ENCODE data around the gene RNF220. TPM values are rescaled to one million over a fixed set of nuclear protein-coding genes. Genes with fewer than 3 reads are reported as not detected.

Gene RNF220
- total RNA-seq, 4 donors from 2014 or later: 116 to 140 (median 123) TPM

GRCh38 chr1:44464361-44464760 is 59.3 kb downstream of the RNF220 start:
- 63 to 72% methylated on average over 3 of the region's 3 CpGs for WGBS, 2 donors
- no peak for DNase-seq (ENCODE audit: low spot score in 2 of 2)
- intact Hi-C loops (cut with DNase I; ENCODE audit: low total_unique reads): no loop called here
- no peak for TF ChIP-seq POLR2A (IDR thresholded peaks at IDR 0.05)
- TF ChIP-seq CTCF (IDR thresholded peaks at IDR 0.05): no peak
- no peak overlapping the region for H3K4me3 ChIP-seq (ENCODE audit: low read depth, poor library complexity, severe bottlenecking)

- intact Hi-C loops (cut with DNase I; ENCODE audit: low total_unique reads): no loop called here
- 75 to 86% methylated on average over 4 of the region's 4 CpGs for WGBS, 2 donors
- TF ChIP-seq POLR2A (IDR thresholded peaks at IDR 0.05) (no peak), CTCF (IDR thresholded peaks at IDR 0.05) (no peak)
- H3K4me3 ChIP-seq (ENCODE audit: low read depth, poor library complexity, severe bottlenecking): no peak overlapping the region
- no peak for DNase-seq (ENCODE audit: low spot score in 2 of 2)
Measured at GRCh38 chr1:44467566-44467965, 62.5 kb downstream of the RNF220 start.

GRCh38 chr1:44471911-44472453 is 66.9 kb downstream of the RNF220 start:
- WGBS, 2 donors: 42 to 75% methylated on average over 2 of the region's 2 CpGs
- TF ChIP-seq CTCF (IDR thresholded peaks at IDR 0.05) (no peak), POLR2A (IDR thresholded peaks at IDR 0.05) (no peak)
- intact Hi-C loops (cut with DNase I; ENCODE audit: low total_unique reads): no loop called here
- H3K4me3 ChIP-seq (ENCODE audit: low read depth, poor library complexity, severe bottlenecking): no peak overlapping the region
- DNase-seq (ENCODE audit: low spot score in 2 of 2): no peak

GRCh38 chr1:44472620-44473525 is 67.8 kb downstream of the RNF220 start:
- intact Hi-C loops (cut with DNase I; ENCODE audit: low total_unique reads): no loop called here
- no peak overlapping the region for H3K4me3 ChIP-seq (ENCODE audit: low read depth, poor library complexity, severe bottlenecking)
- no peak for TF ChIP-seq POLR2A (IDR thresholded peaks at IDR 0.05)
- no peak for TF ChIP-seq CTCF (IDR thresholded peaks at IDR 0.05)
- 30 to 35% methylated on average over 18 of the region's 18 CpGs for WGBS, 2 donors
- DNase-seq (ENCODE audit: low spot score in 2 of 2): no peak

GRCh38 chr1:44476891-44477290 is 71.8 kb downstream of the RNF220 start:
- no peak for TF ChIP-seq POLR2A (IDR thresholded peaks at IDR 0.05)
- TF ChIP-seq CTCF (IDR thresholded peaks at IDR 0.05): no peak
- H3K4me3 ChIP-seq (ENCODE audit: low read depth, poor library complexity, severe bottlenecking): no peak overlapping the region
- DNase-seq (ENCODE audit: low spot score in 2 of 2): no peak
- intact Hi-C loops (cut with DNase I; ENCODE audit: low total_unique reads): no loop called here
